HG02571 (cell line): ENCODE results near the gene SLC7A6.
A peak's percentile ranks its signal among the peaks of the same experiment; 100 is the strongest.

Source experiments
- ATAC-seq: cut with Tn5 transposase; IDR thresholded peaks from one replicate; pipeline ENCODE4 v1.9.1; 2021; ENCODE audit warnings: mild to moderate bottlenecking, moderate library complexity; ENCODE audit not compliant: unreplicated experiment

Gene SLC7A6

DNA sequence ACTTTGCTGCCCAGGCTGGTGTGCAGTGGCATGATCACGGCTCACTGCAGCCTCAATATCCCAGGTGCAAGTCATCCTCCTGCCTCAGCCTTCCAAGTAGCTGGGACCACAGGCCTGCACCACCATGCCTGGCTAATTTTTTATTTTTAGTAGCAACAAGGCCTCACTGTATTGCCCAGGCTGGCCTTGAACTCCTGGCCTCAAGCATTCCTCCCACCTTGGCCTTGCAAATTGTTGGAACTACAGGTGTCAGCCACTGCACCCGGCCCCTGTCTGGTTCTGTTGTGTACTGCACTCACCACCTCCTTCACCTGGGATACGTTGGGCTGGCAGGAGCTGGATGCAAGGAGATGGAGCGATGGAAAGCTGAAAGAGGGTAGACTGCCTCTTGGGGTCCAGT is 10.6 kb upstream of the SLC7A6 start:
- no peak for ATAC-seq

DNA sequence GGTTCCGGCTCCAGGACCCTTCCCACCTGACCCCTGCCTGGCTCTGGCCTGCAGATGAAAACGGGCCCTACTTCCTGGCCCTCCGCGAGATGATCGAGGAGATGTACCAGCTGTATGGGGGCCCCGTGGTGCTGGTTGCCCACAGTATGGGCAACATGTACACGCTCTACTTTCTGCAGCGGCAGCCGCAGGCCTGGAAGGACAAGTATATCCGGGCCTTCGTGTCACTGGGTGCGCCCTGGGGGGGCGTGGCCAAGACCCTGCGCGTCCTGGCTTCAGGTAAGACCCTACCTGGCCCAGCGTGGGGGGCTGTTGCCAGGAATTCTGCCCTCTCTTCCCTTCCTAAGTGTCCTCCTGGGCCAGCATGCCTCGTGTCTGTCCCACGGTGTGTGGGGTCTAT is 8.6 kb upstream of the SLC7A6 start:
- ATAC-seq: no peak

GRCh38 chr16:68257251-68257905 is 6.9 kb upstream of the SLC7A6 start:
- no peak for ATAC-seq

GRCh38 chr16:68257906-68258800 is 6.2 kb upstream of the SLC7A6 start:
- ATAC-seq: no peak

DNA sequence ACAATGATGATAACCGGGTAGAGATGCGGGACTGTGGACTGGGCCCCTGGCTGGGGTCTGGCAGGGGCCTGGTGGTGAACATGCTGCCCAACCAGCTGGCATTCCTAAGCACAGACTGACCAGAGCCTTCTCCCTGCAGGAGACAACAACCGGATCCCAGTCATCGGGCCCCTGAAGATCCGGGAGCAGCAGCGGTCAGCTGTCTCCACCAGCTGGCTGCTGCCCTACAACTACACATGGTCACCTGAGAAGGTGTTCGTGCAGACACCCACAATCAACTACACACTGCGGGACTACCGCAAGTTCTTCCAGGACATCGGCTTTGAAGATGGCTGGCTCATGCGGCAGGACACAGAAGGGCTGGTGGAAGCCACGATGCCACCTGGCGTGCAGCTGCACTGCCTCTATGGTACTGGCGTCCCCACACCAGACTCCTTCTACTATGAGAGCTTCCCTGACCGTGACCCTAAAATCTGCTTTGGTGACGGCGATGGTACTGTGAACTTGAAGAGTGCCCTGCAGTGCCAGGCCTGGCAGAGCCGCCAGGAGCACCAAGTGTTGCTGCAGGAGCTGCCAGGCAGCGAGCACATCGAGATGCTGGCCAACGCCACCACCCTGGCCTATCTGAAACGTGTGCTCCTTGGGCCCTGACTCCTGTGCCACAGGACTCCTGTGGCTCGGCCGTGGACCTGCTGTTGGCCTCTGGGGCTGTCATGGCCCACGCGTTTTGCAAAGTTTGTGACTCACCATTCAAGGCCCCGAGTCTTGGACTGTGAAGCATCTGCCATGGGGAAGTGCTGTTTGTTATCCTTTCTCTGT is 5.1 kb upstream of the SLC7A6 start:
- no peak for ATAC-seq

DNA sequence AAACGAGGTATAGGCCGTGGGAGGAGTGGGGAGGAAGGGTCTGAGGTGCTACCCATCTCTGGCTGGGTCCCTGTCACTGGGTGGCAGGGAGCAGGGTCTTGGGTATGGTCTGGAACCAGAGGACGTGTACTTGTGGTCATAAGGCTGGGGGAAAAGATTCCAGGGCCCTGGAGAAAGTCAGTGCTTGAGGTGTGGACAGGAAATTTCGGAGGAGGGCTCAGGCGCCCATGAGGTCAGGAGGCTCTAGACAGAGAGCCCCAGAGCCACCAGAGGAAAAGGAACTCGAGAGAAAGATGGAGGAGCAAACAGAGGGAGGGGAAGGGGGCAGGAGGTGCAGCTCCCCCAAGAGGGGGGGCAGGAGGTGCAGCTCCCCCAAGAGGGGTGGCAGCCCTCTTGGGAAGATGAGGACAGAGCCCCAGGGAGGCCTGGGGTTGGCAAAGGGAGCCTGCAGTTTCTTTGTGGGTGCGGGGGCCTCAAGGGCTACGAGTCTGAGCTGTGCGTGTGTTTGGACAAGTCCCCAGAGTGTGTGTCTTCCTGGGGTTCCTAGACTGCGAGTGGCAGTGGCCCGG is 683 bp upstream of the SLC7A6 start:
- no peak for ATAC-seq

GRCh38 chr16:68265078-68265920 is 973 bp downstream of the SLC7A6 start:
- no peak for ATAC-seq

DNA sequence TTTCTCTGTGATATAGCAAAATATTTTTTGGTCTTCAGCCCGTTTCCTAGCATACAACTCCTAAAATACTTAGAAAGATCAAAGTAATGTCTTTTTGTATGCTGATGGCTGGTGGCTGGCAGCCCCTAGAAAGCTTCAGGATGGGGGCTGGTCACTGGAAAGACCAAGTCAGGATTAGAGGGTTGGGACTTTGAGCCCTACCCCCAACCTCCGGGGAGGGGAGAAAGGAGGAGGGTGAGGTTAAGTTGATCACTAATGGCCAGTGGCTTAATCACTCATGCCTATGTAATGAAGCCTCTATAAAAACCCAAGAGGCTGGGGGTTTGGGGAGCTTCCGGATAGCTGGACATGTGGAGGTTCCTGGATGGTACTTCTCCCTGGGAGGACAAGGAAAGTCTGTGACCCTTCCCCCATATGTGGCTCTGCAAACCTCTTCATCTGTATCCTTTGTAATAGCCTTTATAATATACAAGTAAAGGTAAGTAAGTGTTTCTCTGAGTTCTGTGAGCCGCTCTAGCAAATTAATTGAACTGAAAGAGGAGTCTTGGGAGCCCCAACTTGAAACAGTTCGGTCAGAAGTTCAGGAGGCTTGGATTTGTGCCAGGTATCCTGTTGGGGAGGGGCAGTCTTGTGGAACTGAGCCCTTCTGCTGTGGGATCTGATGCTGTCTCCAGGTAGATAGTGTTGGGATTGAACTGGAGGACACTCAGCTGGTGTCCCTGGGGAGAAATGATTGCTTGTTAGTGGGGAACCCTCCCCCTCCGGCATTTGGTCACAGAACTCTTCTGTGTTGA is 3.5 kb downstream of the SLC7A6 start:
- ATAC-seq: no peak

- no peak for ATAC-seq
These were observed 5.5 kb downstream of the SLC7A6 start for GRCh38 chr16:68269793-68270192.

GRCh38 chr16:68270353-68270752 is 6.0 kb downstream of the SLC7A6 start:
- ATAC-seq: no peak

- ATAC-seq: no peak
These were observed 8.3 kb downstream of the SLC7A6 start for GRCh38 chr16:68272507-68273209.

- no peak for ATAC-seq
These were observed 9.1 kb downstream of the SLC7A6 start for GRCh38 chr16:68273459-68273858.

GRCh38 chr16:68273896-68274295 is 9.6 kb downstream of the SLC7A6 start:
- no peak for ATAC-seq

GRCh38 chr16:68274441-68274840 is 10.1 kb downstream of the SLC7A6 start:
- ATAC-seq: no peak

DNA sequence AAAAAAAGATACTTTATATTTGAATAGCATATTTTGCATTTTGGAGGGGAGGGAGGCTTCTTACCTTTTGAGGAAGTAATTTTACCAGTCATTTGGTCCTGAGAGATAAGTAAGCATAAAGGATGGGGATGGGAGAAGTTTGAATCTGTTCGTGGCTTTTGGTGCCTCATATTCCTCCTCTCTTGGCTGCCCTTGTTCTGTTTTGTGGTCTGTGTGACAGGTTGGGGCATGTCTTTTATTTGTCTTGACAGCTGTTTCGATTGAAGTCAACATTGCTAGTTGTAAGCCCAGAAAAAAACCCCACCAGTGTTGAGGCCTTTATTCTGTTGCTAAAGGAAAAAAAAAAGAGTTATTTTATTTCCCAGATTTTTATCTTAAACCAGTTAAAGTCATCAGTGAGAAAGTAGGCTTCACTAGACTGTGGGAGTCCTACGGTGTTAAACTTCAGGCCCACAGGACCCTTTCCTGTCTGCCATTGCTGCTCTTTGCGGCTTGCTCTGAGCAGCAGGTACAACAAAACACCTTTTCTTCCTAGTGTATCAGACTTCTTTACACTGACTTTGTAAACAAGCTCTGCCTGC is 11.4 kb downstream of the SLC7A6 start:
- peak; percentile 55 for ATAC-seq

DNA sequence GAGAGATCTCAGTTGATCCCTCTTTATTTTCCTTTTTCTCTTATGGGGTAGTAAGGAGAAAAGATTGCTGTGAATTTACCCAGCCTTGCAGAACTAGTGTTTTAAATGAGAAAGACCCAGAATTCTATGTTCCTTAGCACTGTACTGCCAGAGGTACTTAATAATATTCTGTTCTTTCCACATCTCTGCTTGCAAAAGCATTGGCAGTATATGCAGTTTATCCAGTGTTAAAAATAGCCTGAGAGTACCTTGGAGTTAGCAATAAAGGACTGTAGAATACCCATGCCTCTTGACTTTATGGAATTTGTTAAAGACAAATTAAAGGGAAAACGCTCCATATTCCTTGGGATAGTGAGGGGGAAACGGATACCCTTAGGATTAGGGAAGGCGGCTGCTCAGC is 11.9 kb downstream of the SLC7A6 start:
- ATAC-seq: no peak

- ATAC-seq: no peak
These were observed 15.6 kb downstream of the SLC7A6 start for GRCh38 chr16:68279726-68280558.
